ENCODE data around the gene NGRN.
"Not testable (repeated sequence)": the region's sequence is repeated elsewhere in the genome, so short reads cannot be mapped to it uniquely, and the experiment has no call there.

The NGRN gene

GRCh38 chr15:90286678-90287077, 21.2 kb downstream of the NGRN start:
- peak; percentile 67 for DNase-seq

- DNase-seq: no peak
Measured at GRCh38 chr15:90287101-90287500, 21.6 kb downstream of the NGRN start.

GRCh38 chr15:90287946-90288345, 22.5 kb downstream of the NGRN start:
- no peak for DNase-seq

- no peak for DNase-seq
Measured at GRCh38 chr15:90291679-90292356, 26.3 kb downstream of the NGRN start.

- peak; percentile 74 for DNase-seq
Measured at GRCh38 chr15:90293040-90293810, 27.8 kb downstream of the NGRN start.

- DNase-seq: no peak
Measured at GRCh38 chr15:90294159-90294558, 28.7 kb downstream of the NGRN start.

- no peak for DNase-seq
Measured at GRCh38 chr15:90294601-90295269, 29.3 kb downstream of the NGRN start.

- DNase-seq: no peak
Measured at GRCh38 chr15:90295270-90295648, 29.8 kb downstream of the NGRN start.

- not testable (repeated sequence) for DNase-seq
Measured at GRCh38 chr15:90296316-90296884, 30.9 kb downstream of the NGRN start.

GRCh38 chr15:90297021-90297420, 31.5 kb downstream of the NGRN start:
- DNase-seq: no peak

GRCh38 chr15:90300541-90300940, 35.1 kb downstream of the NGRN start:
- no peak for DNase-seq

- DNase-seq: peak; percentile 62
Measured at GRCh38 chr15:90300988-90301706, 35.7 kb downstream of the NGRN start.

- DNase-seq: no peak
Measured at GRCh38 chr15:90301707-90302300, 36.3 kb downstream of the NGRN start.

- DNase-seq: not testable (repeated sequence)
Measured at GRCh38 chr15:90305355-90305754, 39.9 kb downstream of the NGRN start.

GRCh38 chr15:90305932-90306331, 40.5 kb downstream of the NGRN start:
- no peak for DNase-seq

- peak; percentile 29 for DNase-seq
Measured at GRCh38 chr15:90306560-90306959, 41.1 kb downstream of the NGRN start.

- no peak for DNase-seq
Measured at GRCh38 chr15:90307661-90308060, 42.2 kb downstream of the NGRN start.

GRCh38 chr15:90309020-90309419, 43.5 kb downstream of the NGRN start:
- no peak for DNase-seq

- no peak for DNase-seq
Measured at GRCh38 chr15:90315278-90315982, 50.0 kb downstream of the NGRN start.

- DNase-seq: no peak
Measured at GRCh38 chr15:90316139-90316538, 50.7 kb downstream of the NGRN start.

GRCh38 chr15:90318591-90318990, 53.1 kb downstream of the NGRN start:
- DNase-seq: no peak

All from CD4-positive, alpha-beta T cell treated with Interleukin-21 for 1 hour (primary cell).